HG02623 (cell line): Measurements from ENCODE around the gene MAML2.

Source experiments
- ATAC-seq: cut with Tn5 transposase; IDR thresholded peaks from one replicate; pipeline ENCODE4 v1.9.1; 2021; ENCODE audit warnings: moderate library complexity; ENCODE audit not compliant: unreplicated experiment

Gene MAML2

DNA sequence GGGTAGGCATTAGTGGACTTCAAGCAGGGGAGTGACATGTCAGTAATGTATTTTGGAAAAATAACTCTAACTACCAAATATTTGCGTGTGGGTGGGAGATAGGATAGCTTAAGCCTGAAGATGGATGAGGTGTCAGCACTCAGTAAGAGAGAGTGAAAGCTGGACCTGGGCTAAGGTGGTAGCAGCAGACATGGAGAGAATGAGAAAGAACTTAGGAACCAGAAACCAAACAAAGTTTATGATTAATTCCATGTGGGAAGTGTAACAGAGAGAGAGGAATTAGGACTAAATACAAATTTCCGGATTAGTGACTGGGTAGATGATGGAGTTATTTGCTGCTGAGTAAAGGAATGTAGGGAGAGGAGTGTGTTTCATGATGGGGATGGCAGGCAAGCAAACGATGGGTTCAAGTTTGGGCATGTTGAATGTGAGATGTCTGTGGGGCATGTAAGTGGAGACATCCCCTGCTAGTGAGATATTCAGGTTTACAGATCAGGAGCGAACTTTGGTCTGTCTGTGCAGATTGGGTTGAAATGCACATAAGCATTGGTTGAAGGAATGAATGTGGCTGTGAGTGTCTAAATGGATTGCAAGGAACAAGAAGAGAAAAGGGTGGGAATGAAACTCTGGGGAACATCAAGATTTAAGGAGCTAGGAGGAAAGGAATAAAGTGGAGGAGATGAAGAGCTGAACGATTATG is 233.5 kb downstream of the MAML2 start:
- no peak for ATAC-seq

DNA sequence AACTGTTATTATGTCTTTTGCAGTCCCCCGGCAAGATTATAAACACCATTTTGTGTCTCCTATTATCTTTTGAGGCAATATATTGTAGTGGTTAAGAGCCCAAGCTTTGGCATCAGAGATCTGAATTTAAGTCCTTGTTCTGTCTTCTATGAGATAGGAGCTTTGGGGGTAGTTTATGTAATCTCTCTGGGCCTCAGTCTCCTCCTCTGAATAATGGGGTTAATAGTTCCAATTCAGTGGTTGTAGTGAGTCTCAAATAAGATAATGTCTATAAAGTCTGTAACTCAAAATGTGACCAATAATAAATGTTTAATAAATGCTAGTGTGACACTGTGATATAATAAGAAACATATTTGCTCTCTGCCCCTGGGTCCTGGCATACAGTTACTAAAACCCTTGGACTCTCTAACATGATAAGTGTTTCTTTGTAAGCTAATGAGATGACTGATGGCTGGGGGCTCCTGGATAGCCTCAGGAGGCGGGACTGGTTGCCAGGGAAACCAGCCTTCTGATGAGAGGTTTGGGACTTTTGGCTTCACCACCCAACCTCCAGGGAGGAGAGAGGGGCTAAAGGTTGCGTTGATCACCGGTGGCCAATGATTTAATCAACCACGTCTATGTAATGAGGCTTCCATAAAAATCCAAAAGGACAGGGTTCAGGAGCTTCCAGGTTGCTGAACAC is 235.7 kb downstream of the MAML2 start:
- no peak for ATAC-seq

DNA sequence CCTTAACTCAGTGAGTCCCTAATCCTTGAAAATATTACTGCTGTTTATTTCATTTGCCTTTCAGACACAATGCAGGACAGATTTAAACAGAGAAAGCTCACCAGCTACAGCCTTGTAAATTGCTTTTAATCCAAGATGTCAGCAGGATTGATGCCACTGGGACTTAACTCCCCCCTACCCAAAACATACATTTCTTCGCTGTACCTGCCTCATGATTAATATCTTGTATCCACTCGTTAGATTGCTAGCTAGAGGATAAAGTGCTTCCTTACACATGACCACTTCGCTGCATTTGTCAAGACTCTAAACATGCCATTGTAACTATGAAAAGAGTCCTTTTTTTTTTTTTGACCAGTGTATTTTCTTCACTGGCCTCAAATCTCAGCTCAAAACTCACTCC is 236.3 kb downstream of the MAML2 start:
- no peak for ATAC-seq

DNA sequence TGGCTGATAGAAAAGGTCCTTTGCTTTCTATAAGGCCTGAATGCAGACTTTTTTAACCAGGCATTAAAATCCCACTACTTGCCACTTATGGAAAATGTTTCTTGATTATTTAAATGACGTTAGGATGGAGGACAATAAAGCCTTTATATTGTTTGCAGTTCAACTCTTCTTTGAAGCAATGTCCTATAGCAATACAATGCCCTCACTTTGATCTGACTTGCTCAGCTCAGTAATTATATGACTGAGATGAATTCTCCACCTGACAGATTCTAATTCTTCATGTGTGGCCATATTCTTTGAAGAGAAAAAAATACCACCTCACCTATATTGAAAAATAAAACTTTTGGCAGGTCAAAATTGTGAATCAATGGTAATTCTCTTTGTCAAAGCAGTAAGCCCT is 237.1 kb downstream of the MAML2 start:
- ATAC-seq, result no peak

DNA sequence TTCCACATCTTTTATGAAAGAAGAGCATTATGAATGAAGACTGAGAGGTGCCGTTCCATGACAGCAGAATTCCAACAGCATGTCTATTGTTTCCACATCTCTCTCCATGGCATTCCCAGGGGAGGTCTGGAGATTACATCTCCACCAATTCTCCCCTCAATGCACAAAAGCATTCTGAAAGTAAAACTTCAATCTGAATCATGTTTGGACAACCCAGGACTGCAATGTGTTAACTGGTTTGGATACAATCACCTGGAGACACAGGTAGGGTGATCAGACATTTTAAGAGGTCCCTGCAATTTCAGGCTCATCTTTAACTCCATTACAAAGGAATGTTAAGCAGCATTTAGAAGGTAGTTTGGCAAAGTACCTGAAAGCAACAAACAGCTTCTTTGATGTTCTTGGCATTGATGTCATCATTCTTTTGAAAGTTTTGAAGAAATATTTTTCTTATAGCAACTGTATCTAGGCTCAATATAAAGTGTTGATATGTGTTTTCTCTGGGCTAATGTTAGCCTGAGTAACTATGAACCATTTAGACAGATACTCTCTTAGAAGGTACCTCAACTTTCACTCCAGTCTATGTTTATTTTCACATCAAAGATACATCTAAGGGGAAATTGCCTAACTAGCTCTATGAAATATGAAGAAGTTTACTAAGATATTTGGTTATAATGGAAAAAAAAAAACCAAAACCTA is 237.6 kb downstream of the MAML2 start:
- no peak for ATAC-seq

DNA sequence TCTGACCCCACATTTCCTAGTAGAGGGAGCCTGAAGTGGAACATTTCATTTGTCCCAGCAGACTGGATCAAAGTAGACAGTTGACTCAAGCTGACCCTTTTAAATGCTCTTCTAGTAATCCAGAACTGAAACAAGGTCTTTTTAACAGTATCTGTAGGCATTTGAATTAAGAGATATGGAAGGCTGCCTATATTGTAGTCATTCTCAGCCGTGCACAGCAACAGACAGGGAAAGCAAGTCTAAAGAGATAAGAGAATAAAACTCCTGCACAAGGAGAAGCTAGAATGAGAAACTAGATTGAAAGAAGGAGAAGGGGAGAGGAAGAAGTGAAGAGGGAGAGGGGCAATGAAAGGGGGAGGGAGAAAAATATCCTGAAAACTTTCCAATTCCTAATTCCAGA is 238.5 kb downstream of the MAML2 start:
- no peak for ATAC-seq

DNA sequence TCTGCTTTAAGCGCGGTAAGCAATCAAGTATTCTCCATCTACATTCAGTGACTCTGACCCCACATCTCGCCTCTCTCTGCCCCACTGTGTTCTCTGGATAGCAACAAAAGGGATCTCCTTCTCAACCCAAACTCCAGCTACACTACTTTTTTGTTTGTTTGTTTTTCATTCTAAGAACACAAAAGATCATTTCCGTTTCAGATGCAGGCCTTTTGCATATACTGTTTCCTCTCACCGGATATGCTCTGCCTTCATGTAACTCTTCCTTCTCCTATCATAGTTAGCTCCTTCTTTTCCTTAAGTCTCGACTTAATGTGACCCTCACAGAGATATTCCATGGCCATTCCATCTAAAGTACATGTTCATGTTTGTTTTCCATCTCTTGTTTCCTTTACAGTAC is 239.3 kb downstream of the MAML2 start:
- ATAC-seq, result no peak

DNA sequence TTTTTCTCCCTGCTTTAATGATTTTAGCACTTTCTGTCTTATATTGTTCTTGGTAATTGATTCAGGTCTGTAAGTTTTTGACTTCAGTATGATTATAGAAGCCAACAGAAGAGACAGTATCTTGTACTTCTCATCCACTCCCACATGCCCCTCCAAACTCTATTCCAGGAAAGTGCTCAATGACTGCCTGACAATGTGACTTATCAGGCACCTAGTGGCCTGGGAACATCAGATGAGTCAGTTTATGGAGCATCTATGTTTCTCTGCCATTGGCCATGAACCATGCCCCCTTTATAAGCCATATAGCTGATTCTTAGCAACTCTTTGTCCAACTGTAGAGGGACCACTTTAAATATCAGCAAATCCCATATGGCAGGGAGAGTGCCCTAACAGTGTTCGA is 239.9 kb downstream of the MAML2 start:
- no peak for ATAC-seq

DNA sequence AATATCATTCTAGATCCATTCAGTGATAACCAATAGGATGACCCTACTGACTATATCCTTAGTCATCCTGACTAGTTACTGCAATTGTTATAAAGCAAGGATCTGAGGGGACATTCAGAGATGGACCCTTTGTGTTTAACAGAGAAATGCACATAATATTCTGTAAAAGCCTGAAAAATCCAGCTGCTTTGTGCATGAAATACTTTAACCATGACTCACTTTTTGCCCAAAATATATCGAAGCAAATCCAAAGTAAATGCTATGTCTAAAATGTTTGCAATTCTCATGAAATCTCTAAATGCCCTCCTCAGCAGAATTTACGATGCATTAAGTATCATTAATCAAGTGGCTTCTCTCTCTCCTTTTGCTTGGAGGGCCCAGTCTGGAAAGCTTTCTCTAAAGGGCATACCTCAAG is 240.3 kb downstream of the MAML2 start:
- ATAC-seq, result no peak

DNA sequence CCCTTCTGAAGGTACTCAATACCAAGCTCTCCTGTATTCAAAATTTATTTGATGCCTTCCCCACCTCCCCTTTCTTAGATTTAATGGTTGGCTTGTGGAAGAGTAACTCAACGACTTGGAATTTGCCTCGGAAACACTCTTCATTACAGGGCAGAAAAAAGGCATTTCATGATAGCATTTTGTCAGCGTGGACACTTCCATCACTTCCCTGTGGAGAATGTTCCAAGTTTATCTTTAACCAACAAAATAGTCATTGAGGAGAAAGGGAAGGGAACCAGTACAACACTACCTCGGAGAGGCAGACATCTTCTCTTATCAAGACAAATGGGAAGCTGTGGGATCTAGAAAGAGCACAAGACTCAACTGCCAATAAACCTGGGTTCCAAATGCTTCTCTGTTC is 241.8 kb downstream of the MAML2 start:
- no peak for ATAC-seq

DNA sequence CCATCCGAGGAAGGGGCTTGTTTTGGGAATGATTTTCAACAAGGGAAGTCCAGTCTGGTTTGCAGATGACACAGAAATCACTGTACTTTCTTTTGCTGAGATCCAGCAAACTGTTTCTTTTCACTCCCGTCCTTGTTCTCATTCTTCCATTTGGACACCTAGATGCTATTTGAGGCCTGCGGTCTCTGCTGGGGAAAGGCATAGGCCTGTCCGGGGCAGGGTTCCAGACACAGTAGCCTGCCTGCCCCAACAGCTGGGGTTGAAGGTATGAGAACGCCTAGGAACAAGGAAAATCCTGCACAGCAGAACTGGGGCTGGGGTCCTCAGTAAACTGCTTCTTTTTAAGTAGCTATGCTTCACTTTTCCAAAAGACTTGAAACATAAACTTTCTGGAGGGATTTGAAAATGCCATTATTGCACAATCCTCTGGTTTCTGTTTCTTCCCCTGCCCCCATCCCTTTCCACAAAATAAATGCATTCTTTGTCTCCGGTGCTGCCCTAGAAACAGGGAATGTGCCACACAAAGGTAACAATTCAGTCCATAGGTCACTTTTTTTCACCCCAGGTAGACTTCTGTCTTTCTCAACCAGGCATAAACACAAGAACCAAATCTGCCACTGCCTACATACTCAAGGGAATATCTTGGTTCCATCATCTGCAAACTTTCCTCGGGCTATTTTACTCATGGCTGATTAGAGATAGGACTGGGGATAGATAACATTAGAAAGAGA is 244.3 kb downstream of the MAML2 start:
- no peak for ATAC-seq

DNA sequence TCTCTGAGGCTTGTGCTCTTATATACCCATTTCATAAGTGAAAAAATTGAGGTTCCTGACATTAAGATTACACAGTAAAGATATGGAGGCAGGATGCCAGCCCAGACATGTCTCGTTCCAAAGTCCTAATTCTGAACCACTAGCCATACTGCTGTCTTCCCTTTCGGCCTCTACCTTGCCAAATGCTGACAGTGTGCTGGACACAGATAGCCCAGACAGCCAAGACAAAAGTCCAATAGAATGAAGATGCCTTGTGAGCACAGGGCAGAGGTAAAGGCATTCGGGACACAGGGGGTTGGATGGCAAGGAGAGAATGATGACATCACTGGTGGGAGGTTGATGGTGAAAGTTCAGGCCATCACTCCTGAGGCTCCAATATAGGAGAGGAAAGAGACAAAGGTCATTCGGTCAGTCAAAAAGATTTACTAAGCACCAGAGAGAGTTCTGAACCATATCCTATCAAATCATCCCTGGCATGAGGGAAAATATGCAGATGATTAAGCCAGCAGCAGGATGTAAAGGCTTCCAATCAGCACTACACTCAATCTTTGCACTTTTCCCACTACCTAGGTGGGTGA is 245.1 kb downstream of the MAML2 start:
- no peak for ATAC-seq

DNA sequence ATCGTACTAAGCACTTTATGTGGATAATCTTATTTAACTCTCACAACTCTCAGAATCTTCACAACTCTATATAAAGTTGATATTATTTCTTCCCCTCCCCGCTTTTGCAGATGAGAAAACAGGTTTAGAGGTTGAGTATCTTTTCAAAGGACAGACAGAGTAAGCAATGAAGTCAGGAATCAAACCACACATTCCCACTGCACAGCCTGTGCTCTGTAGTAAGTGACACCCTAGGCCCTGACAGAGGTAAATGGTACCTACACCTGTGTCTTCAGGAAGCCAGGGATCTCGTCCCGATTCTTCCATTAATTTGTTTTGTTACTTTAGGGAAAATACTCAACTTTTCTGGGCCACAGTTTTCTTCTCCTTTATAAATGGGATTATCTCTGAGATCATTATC is 246.6 kb downstream of the MAML2 start:
- ATAC-seq, result no peak

DNA sequence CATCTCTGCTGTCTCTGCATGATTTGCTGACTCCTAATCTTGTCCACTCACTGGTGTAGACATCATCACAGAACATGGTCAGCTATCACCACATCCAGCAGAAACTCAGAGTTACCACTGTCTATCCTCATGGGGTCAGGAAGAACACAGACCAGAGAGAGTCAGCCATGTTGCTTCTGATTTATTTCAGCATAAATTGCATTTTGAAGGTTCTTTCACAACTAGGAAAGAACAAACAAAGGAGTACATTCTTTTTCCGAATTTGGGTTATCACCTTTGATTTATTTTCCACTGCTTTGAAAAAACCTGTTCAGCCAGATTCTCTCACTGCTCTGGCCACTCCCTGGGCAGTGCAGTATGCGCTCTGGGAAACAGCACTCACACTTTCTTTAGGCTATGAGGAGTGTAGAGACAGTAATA is 247.1 kb downstream of the MAML2 start:
- no peak for ATAC-seq

DNA sequence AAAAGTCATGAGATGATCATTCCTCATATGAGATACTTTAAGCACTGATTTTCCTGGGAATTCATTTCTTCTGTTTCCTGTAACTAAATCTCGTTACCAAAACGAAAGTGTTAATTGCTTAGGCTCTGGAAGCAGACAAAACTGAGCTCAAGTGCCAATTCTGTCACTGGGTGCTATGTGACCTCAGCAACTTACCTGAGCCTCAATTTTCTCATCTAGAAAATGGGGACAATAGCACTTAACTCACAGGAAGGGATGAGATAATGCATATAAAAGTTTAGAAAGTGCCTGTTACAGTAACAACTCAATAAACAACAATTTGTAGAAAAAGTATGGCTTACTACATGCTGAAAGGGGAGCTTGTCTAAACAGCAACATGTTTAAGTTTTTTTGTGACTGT is 248.8 kb downstream of the MAML2 start:
- no peak for ATAC-seq

DNA sequence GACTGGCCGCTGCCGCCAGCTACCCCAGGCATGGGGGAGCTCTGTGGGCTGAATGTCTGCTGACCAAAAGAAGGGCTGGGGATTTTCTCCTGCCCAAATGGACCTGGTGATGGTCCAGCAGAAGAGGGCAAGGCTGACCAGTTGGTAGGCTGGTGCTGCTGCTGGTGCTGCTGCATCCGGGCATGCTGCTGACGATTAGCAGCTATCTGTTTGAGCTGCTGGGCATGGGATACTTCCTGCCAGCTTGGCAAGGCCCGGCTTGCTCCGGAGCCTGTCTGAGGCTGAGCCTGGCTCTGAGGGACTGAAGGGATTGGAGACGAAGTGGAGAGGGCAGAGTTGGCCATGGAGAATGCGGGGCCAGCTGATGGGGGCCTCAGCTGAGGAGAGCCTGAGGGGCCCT is 250.5 kb downstream of the MAML2 start:
- no peak for ATAC-seq

DNA sequence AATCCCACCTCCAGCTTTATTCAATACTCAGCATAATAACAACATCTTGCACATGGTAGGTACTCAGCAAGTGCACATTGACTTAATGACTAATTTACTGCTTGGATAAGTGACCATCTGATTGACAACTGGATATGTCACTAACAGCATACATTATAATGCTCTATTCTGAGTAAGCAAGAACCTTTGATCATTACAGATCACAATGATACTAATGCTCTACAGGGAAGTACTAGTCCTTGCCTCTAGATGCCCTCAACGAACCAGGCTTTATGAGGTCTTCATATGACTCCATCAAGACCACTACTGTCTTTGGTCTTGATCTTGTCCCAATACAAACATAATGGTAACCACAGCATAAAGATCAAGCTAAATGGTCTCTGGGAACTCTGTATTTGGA is 251.5 kb downstream of the MAML2 start:
- ATAC-seq, result no peak

DNA sequence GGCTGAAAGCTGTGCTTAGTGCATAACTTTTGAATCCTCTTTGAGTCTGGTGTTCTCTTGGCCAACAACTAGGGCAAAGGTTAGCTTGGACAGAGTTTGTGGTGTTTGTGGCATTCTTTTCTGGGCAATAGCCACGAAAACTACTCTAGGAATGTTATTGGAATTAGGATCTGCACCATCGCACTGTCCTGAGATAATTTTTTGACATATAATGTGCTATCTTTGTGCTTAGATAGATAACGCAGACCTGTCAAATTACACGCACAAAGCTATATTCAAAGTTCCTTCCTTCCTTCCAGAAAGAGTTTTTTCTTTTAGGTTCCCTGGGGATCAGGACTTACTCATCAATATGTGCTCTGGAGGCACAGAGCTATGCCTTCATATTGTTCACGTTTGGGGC is 252.3 kb downstream of the MAML2 start:
- ATAC-seq, result no peak

DNA sequence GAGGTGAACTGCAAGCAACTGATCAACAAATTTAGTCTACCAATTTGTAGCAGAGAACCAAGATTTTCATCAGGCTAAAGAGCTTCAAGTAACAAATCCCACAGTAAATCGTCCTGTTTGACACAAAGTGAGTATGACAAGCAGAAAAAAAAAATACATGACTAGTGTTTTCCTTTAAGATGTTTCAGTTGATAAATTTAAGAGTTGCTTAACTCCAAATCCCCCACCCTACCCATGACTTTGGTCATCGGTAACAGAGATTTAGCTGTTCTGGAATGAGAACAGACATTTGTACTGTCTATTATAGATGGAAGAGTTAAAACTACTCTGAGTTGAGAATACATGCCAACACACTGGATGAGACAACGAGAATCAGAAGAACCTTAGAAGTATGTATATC is 254.1 kb downstream of the MAML2 start:
- no peak for ATAC-seq

DNA sequence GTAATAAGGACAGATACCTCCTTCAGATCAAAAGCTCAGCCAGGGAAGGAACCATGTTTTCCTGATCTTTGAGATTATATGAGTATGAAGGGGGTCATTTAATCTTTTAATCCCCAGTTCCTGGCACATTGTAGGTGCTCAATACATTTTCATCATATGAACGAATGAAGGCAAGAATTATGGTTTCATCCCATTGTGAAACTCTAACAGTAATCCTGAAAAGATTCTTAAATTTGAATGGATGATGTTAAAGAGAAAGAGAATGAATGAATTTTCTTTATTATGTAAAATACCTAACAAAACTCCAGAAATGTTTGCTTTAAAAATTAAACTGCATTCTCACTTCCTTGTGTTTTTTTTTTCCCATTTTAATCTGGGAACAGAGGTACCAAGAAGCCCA is 256.9 kb downstream of the MAML2 start:
- ATAC-seq, result no peak

DNA sequence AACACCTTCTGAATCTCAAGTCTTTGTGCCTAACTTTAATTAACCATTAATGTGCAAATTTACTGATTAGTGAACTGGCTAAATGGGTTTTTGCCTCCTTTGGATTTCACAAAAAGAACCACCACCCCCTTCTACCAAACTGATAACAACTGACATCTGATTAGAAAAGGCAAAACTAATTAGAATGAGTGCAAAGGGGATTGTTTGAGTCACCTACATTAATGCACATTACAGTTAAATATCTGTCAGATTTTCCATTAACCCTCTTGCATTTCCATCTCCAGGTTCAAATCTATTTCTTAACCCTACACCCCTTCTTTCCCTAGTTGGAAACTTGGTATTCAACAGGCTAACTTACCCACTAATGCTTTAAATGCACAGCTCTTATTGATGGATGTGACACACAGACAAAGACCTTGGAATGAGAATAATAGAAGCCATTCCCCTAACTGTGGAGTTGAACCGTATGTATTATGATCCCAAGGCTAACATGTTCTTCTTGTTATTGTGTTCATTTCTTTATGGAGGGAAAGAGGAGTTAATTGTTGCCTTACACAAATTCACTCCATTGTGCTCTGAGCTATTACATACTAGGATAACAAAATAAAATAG is 257.6 kb downstream of the MAML2 start:
- no peak for ATAC-seq
